Erythroblast (primary cell): ENCODE results near the gene AKAP6.

Experiments used
- DNase-seq, 2 experiments: peaks; one replicate each; lab custom pipeline; 2025; lab: John Stamatoyannopoulos, UW
- GATA1 ChIP-seq: IDR thresholded peaks from 2 replicates; pipeline ENCODE4 v1.6.1; 2011; ENCODE audit warnings: low read depth, mild to moderate bottlenecking, control low read depth, low read length, moderate library complexity
- POLR2A ChIP-seq: IDR thresholded peaks from 2 replicates; pipeline ENCODE4 v1.6.1; 2011; ENCODE audit warnings: mild to moderate bottlenecking, low read length

AKAP6 gene

GRCh38 chr14:32846821-32847365 lies 517.8 kb downstream of the AKAP6 start:
- TF ChIP-seq POLR2A (no peak), GATA1 (no peak)
- DNase-seq = no peak

GRCh38 chr14:32847867-32848266 lies 518.8 kb downstream of the AKAP6 start:
- DNase-seq = no peak
- no peak for TF ChIP-seq GATA1
- no peak for TF ChIP-seq POLR2A

- TF ChIP-seq GATA1 = no peak
- no peak for TF ChIP-seq POLR2A
- DNase-seq = no peak
Observed at GRCh38 chr14:32865827-32866376, 536.8 kb downstream of the AKAP6 start.

- DNase-seq = no peak
- no peak for TF ChIP-seq GATA1
- no peak for TF ChIP-seq POLR2A
Observed at GRCh38 chr14:32883188-32883587, 554.1 kb downstream of the AKAP6 start.
